ENCODE measurements around the gene PHACTR2. TPM values are rescaled to one million over a fixed set of nuclear protein-coding genes. Genes with fewer than 3 reads are reported as not detected.
A peak's percentile ranks its signal among the peaks of the same experiment; 100 is the strongest.

Gene PHACTR2
- total RNA-seq, 1 donor from 2014 or later, result 142 TPM

DNA sequence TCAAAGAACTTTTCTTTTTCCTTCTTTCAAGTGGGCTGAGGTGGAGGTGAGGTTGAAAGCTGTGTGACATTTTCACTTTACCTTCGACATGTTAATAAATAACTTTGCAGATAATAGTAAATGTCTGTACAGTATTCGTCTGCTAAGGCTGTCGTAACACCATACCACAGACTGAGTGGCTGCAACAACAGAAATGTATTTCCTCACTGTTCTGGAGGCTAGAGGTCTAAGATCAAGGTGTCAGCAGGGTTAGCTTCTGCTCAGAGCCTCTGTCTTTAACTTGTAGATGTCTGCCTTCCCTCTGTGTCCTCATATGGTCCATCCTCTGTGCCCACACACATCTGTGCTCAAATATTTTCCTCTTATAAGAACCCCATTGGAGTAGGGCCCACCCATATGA lies 14.9 kb downstream of the PHACTR2 start:
- Histone ChIP-seq H3K27me3 (no peaks in the 10 kb centered on the region), H3K36me3 (no peaks in the 10 kb centered on the region), H3K4me3 (no peak overlapping the region), H3K4me1 (peaks cover 76% of the 10 kb centered on the region), H3K9me3 (no peaks in the 10 kb centered on the region), H3K27ac (peak overlapping the region; percentile 31)
- intact Hi-C loops (cut with DNase I), result no loop called here
- DNase-seq (no peak), ATAC-seq (peak; percentile 86)
- TF ChIP-seq, protein P1, sequence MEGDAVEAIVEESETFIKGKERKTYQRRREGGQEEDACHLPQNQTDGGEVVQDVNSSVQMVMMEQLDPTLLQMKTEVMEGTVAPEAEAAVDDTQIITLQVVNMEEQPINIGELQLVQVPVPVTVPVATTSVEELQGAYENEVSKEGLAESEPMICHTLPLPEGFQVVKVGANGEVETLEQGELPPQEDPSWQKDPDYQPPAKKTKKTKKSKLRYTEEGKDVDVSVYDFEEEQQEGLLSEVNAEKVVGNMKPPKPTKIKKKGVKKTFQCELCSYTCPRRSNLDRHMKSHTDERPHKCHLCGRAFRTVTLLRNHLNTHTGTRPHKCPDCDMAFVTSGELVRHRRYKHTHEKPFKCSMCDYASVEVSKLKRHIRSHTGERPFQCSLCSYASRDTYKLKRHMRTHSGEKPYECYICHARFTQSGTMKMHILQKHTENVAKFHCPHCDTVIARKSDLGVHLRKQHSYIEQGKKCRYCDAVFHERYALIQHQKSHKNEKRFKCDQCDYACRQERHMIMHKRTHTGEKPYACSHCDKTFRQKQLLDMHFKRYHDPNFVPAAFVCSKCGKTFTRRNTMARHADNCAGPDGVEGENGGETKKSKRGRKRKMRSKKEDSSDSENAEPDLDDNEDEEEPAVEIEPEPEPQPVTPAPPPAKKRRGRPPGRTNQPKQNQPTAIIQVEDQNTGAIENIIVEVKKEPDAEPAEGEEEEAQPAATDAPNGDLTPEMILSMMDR (IDR thresholded peaks at IDR 0.05), result no peak

DNA sequence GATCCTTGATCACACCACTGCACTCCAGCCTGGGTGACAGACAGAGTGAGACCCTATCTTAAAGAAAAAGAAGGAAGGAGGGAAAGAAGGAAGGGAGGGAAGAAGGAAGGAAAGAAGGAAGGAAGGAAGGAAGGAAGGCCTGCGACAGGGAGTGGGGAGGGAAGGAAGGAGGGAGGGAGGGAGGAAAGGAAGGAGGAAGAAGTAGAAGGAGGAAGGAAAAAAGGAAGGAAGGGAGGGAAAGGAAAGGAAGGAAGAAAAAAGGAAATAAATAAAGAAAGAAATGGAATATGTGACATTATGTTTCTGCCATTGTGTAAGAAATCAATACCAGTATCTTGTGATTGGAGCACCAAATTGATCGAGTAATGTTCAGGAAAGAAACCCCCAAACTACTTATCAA lies 16.2 kb downstream of the PHACTR2 start:
- Histone ChIP-seq H3K9me3 (no peaks in the 10 kb centered on the region), H3K4me3 (no peak overlapping the region), H3K27me3 (no peaks in the 10 kb centered on the region), H3K4me1 (peaks cover 76% of the 10 kb centered on the region), H3K27ac (no peak overlapping the region), H3K36me3 (no peaks in the 10 kb centered on the region)
- no peak for DNase-seq
- intact Hi-C loops (cut with DNase I), result no loop called here
- TF ChIP-seq, protein P1 (IDR thresholded peaks at IDR 0.05), result no peak
- no peak for ATAC-seq

DNA sequence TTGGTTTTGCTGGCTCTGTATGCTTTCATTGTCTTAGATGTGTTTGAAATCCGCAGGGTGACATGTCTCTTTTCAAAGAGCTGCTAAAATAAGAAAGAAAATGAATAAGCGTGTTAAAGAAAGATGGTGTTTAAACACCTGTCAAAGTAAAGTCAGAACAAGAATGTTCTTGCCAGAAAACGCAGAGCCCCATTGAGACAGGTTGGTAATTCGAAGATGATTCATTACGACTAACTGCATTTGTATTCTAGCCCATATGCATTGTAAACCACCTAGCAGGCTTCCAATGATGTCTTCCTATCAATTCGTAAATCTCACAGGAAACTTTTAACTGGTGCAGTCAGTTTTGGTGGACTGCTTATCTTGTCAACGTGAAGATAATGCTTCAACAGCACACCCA lies 16.8 kb downstream of the PHACTR2 start:
- Histone ChIP-seq H3K36me3 (no peaks in the 10 kb centered on the region), H3K27ac (no peak overlapping the region), H3K4me1 (peaks cover 80% of the 10 kb centered on the region), H3K4me3 (no peak overlapping the region), H3K27me3 (no peaks in the 10 kb centered on the region), H3K9me3 (no peaks in the 10 kb centered on the region)
- TF ChIP-seq, protein P1 (IDR thresholded peaks at IDR 0.05), result no peak
- no peak for ATAC-seq
- DNase-seq, result no peak
- intact Hi-C loops (cut with DNase I), result no loop called here

DNA sequence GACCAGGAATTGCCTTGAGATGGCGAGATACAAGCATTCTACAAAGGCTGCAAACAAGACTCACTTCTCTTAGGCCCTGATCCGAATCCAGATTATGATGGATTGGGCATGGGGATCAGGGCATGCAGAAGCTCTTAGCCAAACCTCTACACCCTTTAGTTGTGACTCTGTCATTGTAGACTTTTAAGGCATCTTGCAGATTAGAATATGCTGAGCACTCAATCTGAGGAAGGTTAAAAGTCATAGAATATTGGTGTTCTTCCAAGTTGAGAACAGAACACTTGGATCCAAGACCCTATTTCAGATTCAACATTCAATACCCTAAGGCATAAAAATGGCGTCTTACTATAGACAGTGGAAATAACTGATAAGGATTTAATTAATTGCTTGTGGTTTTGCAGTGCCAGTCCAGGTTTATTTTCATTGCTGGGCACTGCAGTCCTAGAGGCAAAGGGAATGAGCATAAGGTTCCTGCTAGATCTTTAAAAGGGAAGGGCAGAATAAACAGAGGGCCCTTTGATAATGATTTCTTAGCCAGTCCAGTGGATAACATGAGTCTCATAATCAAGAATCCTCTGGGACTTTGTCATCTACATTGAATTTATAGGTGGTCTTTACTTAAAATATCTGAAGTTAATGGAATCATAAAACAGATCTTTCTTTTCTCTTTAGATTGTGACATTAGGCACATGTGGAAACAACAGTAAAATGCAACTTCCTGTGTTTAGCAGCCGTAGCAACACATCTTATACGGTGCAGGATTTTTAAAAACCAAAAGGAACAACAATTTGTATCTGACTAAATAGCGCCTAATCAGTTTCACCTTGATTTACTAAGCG lies 17.6 kb downstream of the PHACTR2 start:
- H3K27me3 ChIP-seq, result no peaks in the 10 kb centered on the region
- no peak overlapping the region for H3K4me3 ChIP-seq
- peaks cover 84% of the 10 kb centered on the region for H3K4me1 ChIP-seq
- H3K36me3 ChIP-seq, result no peaks in the 10 kb centered on the region
- DNase-seq (no peak), ATAC-seq (peak; percentile 37)
- intact Hi-C loops (cut with DNase I), result no loop called here
- H3K9me3 ChIP-seq, result no peaks in the 10 kb centered on the region
- TF ChIP-seq, protein P1 (IDR thresholded peaks at IDR 0.05), result no peak
- peak overlapping the region; percentile 37 for H3K27ac ChIP-seq

- TF ChIP-seq, protein P1 (IDR thresholded peaks at IDR 0.05), result no peak
Observed at GRCh38 chr6:143695969-143696663, 18.4 kb downstream of the PHACTR2 start.

More at GRCh38 chr6:143695969-143696663, 18.4 kb downstream of the PHACTR2 start:
- ATAC-seq, result no peak
- intact Hi-C loops (cut with DNase I), result no loop called here
- Histone ChIP-seq H3K4me3 (no peak overlapping the region), H3K4me1 (peaks cover 85% of the 10 kb centered on the region), H3K36me3 (no peaks in the 10 kb centered on the region), H3K27ac (peak overlapping the region; percentile 37), H3K9me3 (no peaks in the 10 kb centered on the region), H3K27me3 (no peaks in the 10 kb centered on the region)
- DNase-seq, result no peak
